Stimulated activated CD8-positive, alpha-beta memory T cell treated with anti-CD3 and anti-CD28 coated beads, Interleukin-7, amount 100 ng/mL, for 1 hour (primary cell): ENCODE measurements around the gene ZNHIT1.
"Not testable (repeated sequence)": the region's sequence is repeated elsewhere in the genome, so short reads cannot be mapped to it uniquely, and the experiment has no call there.

Experiments used
- DNase-seq, 2 donors: peaks; one replicate each; pipeline ENCODE4 v3.0.0-alpha.2; 2020; ENCODE audit warnings: low read depth in 2 of 2

Gene ZNHIT1

DNA sequence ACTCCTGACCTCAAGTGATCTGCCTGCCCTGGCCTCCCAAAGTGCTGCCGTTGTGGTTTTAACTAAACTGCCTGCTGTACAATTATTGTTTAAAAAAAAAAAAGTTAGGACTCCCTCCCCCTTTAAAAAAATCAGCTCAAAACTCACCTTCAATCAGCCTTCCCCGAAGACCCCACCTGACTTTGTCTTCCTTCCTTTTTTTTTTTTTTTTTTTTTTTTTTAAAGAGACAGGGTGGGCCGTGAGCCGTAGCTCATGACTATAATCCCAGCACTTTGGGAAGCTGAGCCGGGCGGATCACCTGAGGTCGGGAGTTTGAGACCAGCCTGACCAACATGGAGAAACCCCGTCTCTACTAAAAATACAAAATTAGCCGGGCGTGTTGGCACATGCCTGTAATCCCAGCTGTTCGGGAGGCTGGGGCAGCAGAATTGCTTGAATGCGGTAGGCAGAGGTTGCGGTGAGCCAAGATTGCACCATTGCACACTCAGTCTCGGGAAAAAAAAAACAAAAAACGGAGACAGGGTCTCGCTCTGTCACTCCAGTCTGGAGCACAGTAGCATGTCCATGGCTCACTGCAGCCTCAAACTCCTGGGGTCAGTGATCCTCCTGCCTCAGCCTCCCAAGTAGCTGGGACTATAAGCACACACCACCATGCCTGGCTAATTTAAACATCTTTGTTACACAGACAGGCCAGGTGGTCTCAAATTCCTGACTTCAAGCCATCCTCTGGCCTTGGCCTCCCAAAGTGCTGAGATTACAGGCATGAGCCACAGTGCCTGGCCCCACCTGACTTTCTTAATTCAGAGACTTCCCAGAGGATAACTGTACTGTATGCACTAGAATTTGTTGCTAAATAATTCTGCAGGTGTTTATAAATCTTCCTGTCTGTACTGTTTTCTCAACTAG lies 23.7 kb downstream of the ZNHIT1 start:
- DNase-seq = no peak

DNA sequence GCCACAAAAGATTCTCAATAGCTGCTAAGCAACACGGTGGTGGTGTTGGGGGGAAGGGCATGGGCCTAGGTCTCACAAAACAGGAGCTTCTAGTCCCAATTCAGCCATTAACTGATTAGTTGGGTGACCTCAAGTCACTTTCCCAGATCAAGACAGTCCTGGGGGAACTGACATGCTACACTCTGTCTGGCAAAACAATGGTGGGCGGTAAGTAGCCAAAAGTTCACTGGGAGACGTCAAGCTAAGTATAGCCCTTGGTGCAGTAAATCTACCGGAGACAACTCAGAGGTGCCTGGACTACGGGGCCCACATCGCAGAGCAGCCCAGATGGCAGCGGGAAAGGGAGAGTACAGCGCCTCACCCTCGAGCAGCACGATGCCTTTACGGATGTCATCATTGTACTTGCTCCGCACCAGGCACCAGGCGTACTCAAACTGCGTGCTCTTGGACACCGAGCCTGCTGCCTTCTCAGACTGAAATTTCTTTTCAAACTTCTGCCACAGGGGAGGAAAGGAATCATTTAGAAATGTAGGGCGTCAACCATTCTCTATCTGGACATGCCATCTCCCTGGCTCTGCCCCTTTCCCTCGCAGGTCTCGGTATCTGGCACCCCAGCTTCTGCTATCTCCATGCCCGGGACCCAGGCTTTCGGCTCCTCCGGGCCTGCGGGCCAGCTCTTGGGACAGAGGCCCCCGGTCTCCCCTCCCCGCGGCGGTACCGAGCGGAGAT lies 25.8 kb downstream of the ZNHIT1 start:
- DNase-seq = no peak

GRCh38 chr7:101244375-101245146 lies 26.6 kb downstream of the ZNHIT1 start, which contains the start of gene FIS1:
TSS of gene FIS1 (minus strand) at chr7:101245081. CDS start at chr7:101245004, 77 bp downstream.
- DNase-seq = peak; percentile 80 to 81

- DNase-seq = no peak
Observed at GRCh38 chr7:101245147-101245668, 27.2 kb downstream of the ZNHIT1 start.

DNA sequence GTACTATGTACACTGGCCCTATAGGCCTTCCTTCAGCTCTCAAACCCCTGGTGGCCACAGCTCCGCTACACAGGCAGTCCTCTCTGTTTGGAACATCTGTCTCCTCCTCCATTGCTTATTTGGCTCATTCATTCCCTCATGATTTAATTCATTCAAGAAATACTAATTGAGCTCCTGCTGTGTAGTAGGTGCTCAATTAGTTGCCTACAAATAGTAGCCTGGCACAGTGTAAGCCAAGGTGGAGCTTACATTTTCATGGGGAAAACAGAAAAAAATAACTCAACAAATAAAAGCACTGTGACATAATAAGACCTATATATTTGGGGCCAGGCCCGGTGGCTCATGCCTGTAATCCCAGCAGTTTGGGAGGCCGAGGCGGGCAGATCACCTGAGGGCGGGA lies 30.3 kb downstream of the ZNHIT1 start:
- DNase-seq = no peak

DNA sequence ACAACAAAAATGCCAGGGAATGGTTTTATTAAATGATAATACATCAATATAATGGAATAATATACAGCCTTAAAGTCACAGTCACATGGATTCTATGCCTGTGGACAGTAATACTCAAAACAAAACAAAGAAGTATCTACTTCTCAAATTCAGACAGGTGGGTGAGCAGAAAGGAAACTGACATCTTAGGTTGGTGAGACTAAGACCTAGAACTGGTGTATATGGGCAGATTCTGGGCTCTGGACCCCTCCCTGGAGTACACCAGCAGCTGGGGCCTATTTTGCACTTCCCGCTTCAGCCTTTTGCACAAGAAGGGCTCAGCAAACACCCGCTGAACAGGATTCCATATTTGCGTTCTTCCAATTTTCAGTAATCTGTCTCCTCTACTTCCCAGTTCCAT lies 32.4 kb downstream of the ZNHIT1 start:
- no peak for DNase-seq

- peak; percentile 96 to 98 for DNase-seq
Observed at GRCh38 chr7:101251871-101252659, 34.1 kb downstream of the ZNHIT1 start.

DNA sequence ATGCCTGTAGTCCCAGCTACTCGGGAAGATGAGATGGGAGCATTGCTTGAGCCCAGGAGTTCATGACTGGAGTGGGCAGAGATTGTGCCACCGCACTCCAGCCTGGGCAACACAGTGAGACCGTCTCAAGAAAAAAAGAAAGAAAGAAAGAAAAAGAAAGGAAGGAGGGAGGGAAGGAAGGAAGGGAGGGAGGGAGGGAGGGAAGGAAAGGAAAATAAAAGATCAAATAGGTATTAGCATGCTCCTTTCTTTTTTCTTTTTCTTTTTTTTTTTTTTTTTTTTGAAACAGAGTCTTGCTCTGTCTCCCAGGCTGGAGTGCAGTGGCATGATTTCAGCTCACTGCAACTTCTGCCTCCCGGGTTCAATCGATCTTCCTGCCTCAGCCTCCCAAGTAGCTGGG lies 35.2 kb downstream of the ZNHIT1 start:
- not testable (repeated sequence) for DNase-seq

DNA sequence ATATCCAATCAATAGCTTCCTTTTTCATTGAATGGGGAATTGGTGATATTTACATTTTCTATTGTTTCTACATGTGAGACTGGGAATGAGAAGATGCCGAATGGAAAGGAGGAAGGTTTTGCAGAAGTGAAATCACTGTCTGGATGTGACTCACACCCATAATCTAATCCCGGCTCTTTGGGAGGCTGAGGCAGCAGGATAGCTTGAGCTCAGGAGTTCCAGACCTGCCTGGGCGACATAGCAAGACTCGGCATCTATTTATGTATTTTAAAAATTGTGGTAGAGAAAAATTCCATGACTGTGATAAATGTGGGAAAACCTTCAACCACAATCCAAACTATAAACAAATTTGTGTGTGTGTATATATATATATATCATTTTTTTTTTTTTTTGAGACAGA lies 37.8 kb downstream of the ZNHIT1 start:
- no peak for DNase-seq

DNA sequence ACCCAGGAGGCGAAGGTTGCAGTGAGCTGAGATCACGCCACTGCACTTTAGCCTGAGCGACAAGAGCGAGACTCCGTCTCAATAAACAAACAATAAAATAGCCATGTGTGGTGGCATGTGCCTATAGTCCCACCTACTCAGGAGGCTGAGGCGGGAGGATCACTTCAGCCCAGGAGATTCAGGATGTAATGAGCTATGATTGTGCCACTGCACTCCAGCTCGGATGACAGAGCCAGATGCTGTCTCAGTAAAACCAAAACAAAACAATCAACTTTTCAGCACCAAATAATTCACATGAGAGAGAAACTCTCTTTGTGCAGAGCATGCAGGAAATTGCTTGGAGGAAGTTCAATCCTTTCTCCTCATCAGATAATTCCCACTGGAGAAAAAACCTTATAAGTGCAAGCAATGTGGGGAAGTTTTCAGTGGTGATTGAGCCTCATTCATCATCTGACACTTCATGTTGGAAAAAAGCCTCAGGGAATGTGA lies 40.3 kb downstream of the ZNHIT1 start:
- DNase-seq = no peak

GRCh38 chr7:101264102-101264706 lies 46.2 kb downstream of the ZNHIT1 start:
- DNase-seq = not testable (repeated sequence)

DNA sequence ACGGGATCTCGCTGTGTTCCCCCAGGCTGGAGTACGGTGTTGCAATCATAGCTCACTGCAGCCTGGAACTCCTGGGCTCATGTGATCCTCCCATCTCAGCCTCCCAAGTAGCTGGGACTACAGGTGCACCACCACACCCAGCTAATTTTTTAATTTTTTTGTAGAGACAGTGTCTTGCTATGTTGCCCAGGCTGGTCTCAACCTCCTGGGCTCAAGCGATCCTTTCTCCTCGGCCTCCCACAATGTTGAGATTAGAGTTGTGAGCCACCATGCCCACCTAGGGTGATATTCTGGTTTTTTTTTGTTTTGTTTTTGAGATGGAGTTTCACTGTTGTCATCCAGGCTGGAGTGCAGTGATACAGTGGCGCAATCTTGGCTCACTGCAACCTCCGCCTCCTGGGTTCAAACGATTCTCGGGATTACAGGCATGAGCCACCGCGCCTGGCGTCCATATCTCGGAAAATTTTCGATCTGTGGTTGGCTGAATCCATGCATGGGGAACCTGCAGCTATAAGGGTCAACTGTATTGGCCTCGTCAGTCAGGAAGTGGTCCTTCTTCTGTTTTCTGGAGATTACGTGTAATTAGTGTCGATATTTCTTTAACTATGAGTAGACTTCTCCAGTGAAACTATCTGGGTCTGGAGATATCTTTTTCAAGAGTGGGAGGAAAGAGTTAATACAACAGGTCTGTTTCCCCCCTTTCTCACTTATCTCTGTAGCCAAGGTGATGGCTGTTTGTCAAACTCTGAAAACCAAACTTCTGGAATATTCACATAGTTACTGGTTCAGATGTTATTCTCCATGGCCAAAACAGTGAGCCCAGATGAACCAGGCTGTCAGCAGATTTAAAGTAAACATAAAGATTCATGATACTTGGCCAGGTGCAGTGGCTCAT lies 47.9 kb downstream of the ZNHIT1 start:
- DNase-seq = no peak

DNA sequence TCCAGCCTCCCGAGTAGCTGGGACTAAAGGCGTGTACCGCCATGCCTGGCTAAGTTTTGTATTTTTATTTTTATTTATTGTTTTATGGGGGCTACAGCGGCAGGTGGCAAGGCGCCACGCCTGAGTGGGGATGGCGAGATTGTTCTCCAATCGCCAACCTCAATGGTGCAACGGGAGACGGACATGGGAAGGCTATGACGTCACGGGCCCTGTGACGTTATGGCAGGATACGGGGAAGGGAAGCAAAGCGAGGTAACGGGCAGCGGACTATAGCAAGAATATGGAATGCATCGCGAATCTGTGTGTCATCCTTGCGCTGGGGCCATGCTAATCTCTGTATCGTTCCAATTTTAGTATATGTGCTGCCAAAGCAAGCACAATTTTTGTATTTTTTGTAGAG lies 51.7 kb downstream of the ZNHIT1 start:
- DNase-seq = no peak

DNA sequence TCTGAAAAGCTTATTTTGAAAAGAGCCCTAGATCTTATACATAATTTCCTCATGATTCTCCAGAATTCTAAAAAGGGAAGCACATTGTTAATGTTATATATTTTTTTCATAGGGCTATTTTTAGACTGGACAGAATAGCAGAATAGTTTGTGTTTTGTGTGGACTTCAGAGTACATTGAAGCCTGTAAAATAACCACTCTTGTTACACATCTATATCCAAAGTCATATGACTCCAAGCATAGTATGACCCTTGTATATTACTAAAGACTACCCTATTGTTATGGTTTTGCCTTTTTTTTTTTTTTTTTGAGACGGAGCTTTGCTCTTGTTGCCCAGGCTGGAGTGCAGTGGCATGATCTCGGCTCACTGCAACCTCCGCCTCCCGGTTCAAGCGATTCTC lies 53.1 kb downstream of the ZNHIT1 start:
- no peak for DNase-seq

DNA sequence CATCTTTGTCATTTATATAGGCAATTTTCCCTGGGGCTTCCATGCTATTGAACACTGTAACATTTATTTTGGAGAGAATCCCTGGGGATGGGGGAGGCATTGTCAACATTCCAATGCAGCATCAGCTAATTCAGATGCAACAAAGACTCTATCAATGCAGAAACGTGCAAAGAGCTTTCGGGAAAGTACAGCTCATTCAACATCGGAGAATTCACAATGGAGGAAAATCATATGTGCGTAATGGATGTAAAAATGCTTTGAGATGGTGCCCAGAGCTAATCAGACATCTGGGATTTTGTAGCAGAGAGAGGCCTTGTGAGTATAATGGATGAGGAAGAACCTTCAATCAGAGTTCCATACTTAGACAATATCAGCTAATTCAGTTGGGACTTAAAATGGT lies 55.2 kb downstream of the ZNHIT1 start:
- DNase-seq = no peak
